SK-N-SH treated with all-trans-retinoic acid at 6 μM for 48 hours (cell line): ENCODE data around the gene SDHA.

ENCODE experiments used
- ARNTL ChIP-seq: fragments of 450-650 bp; formaldehyde crosslinking; IDR thresholded peaks from 2 replicates; pipeline ENCODE4 v1.5.0; 2020; ENCODE audit warnings: low read depth, mild to moderate bottlenecking, moderate library complexity, borderline replicate concordance
- CREB5 ChIP-seq: fragments of 250-450 bp; sonication (Bioruptor Pico); IDR thresholded peaks from 2 replicates; pipeline ENCODE4 v1.5.1; 2020; ENCODE audit warnings: low read depth, mild to moderate bottlenecking, moderate library complexity
- CSDC2 ChIP-seq: fragments of 250-450 bp; sonication (Bioruptor Pico); IDR thresholded peaks from 2 replicates; pipeline ENCODE4 v1.5.0; 2020; ENCODE audit warnings: mild to moderate bottlenecking, moderate library complexity
- CSRNP3 ChIP-seq: fragments of 250-450 bp; sonication (Bioruptor Pico); IDR thresholded peaks from 2 replicates; pipeline ENCODE4 v1.5.1; 2021; ENCODE audit warnings: mild to moderate bottlenecking, moderate library complexity
- ESRRG ChIP-seq: fragments of 250-450 bp; sonication (Bioruptor Pico); IDR thresholded peaks from 2 replicates; pipeline ENCODE4 v1.6.1; 2021; ENCODE audit warnings: mild to moderate bottlenecking
- GLIS3 ChIP-seq: fragments of 250-450 bp; sonication (Bioruptor Pico); IDR thresholded peaks from 2 replicates; pipeline ENCODE4 v1.5.0; 2020; ENCODE audit warnings: mild to moderate bottlenecking, moderate library complexity
- ISL1 ChIP-seq: fragments of 250-450 bp; sonication (Bioruptor Pico); IDR thresholded peaks from 2 replicates; pipeline ENCODE4 v2.1.2; 2022; ENCODE audit warnings: mild to moderate bottlenecking, moderate library complexity
- PATZ1 ChIP-seq: fragments of 250-450 bp; sonication (Bioruptor Pico); IDR thresholded peaks from 2 replicates; pipeline ENCODE4 v1.8.0; 2020; ENCODE audit warnings: mild to moderate bottlenecking, moderate library complexity, borderline replicate concordance
- TCF4 ChIP-seq: fragments of 250-450 bp; sonication (Bioruptor Pico); IDR thresholded peaks from 2 replicates; pipeline ENCODE4 v1.8.0; 2021; ENCODE audit warnings: mild to moderate bottlenecking, moderate library complexity, borderline replicate concordance
- ZC3H10 ChIP-seq: fragments of 250-450 bp; sonication (Bioruptor Pico); IDR thresholded peaks from 2 replicates; pipeline ENCODE4 v1.5.1; 2021; ENCODE audit warnings: mild to moderate bottlenecking, moderate library complexity
- ZFP3 ChIP-seq: fragments of 250-450 bp; sonication (Bioruptor Pico); IDR thresholded peaks from 2 replicates; pipeline ENCODE4 v1.5.0; 2020; ENCODE audit warnings: mild to moderate bottlenecking, moderate library complexity
- ZNF565 ChIP-seq: fragments of 450-650 bp; formaldehyde crosslinking; conservative IDR thresholded peaks from 2 replicates; pipeline ENCODE4 v1.5.0; 2020; ENCODE audit warnings: low read depth, mild to moderate bottlenecking, moderate library complexity
- ZNF70 ChIP-seq: fragments of 450-650 bp; formaldehyde crosslinking; IDR thresholded peaks from 2 replicates; pipeline ENCODE4 v1.5.0; 2020; ENCODE audit warnings: mild to moderate bottlenecking, moderate library complexity
- ZNF8 ChIP-seq: fragments of 450-650 bp; formaldehyde crosslinking; IDR thresholded peaks from 2 replicates; pipeline ENCODE4 v1.5.0; 2020; ENCODE audit warnings: mild to moderate bottlenecking, moderate library complexity

DNA sequence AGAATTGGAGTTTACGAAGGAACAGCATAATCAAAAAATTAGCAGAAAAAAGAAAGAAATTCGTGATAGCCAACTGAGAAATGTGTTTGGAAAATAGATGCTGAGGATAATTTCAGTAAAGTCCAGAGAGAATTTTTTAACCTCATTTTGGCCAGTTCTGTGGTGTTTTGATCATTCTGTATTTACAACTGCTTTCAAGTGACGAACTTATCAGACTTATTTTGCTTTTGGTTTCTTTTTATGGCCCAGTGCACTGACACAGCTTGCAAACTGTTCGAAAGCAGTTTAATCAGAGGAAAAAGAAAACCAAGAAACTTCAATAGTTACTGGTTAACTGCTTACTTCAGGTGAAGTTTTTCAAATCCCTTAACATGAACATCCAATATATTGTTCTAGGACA is 1.9 kb downstream of the SDHA start:
- no peak for TF ChIP-seq ZC3H10 (CRISPR knock-in tag)
- TF ChIP-seq CSRNP3 (CRISPR knock-in tag) = no peak
- TF ChIP-seq ZNF565 (CRISPR knock-in tag) = no peak
- no peak for TF ChIP-seq ZNF70 (CRISPR knock-in tag)
- TF ChIP-seq ZNF8 = no peak
- no peak for TF ChIP-seq ISL1 (CRISPR knock-in tag)
- no peak for TF ChIP-seq GLIS3 (CRISPR knock-in tag)
- no peak for TF ChIP-seq PATZ1
- TF ChIP-seq TCF4 (CRISPR knock-in tag) = no peak
- no peak for TF ChIP-seq CREB5
- TF ChIP-seq ARNTL = no peak
- no peak for TF ChIP-seq ESRRG (CRISPR knock-in tag)
- no peak for TF ChIP-seq ZFP3 (CRISPR knock-in tag)
- TF ChIP-seq CSDC2 (CRISPR knock-in tag) = no peak
